Measurements from ENCODE around the gene OXLD1.
"Not testable (repeated sequence)": the region's sequence is repeated elsewhere in the genome, so short reads cannot be mapped to it uniquely, and the experiment has no call there.

DNA sequence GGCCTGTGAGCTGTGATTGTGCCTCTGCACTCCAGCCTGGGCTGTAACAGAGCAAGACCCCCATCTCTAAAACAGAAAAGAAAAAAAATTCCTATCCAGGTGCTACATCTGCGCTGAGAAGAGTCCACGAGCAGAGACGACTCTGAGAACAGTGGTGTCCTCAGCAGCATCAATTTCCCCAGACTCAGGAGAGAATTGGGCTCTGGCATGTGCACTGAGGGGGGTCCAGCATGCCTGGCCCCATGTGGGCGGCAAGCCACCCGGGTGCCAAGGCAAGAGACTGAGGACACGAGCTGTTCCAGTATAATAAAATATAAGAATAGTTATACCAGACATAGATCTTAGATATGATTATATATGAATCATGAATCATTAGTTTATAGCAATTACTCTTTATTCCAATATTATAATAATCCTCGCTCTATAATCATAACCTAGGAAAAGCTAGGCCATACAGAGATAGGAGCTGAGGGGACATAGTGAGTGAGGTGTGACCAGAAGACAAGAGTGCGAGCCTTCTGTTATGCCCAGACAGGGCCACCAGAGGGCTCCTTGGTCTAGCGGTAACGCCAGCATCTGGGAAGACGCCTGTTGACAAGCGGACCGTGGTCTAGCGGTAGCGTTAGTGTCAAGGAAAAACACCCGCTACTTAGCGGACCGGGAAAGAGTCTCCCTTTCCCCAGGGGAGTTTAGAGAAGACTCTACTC lies 9.3 kb upstream of the OXLD1 start:
- TF ChIP-seq, protein P1, sequence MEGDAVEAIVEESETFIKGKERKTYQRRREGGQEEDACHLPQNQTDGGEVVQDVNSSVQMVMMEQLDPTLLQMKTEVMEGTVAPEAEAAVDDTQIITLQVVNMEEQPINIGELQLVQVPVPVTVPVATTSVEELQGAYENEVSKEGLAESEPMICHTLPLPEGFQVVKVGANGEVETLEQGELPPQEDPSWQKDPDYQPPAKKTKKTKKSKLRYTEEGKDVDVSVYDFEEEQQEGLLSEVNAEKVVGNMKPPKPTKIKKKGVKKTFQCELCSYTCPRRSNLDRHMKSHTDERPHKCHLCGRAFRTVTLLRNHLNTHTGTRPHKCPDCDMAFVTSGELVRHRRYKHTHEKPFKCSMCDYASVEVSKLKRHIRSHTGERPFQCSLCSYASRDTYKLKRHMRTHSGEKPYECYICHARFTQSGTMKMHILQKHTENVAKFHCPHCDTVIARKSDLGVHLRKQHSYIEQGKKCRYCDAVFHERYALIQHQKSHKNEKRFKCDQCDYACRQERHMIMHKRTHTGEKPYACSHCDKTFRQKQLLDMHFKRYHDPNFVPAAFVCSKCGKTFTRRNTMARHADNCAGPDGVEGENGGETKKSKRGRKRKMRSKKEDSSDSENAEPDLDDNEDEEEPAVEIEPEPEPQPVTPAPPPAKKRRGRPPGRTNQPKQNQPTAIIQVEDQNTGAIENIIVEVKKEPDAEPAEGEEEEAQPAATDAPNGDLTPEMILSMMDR (IDR thresholded peaks at IDR 0.05) = peak; percentile 21 to 81 (median 70)
- TF ChIP-seq POLR2A (IDR thresholded peaks at IDR 0.05) = not testable (repeated sequence)

Measured in esophagus squamous epithelium (tissue), 4 donors.